Upper lobe of left lung (tissue), 6 donors: Measurements from ENCODE around the gene CHST14. TPM values are rescaled to one million over a fixed set of nuclear protein-coding genes. Genes with fewer than 3 reads are reported as not detected.

Experiments used
- ATAC-seq, 2 donors: fragments of 200-7000 bp; cut with Tn5 transposase; one replicate each; pipeline ENCODE4 v1.9.1; 2022; ENCODE audit warnings: mild to moderate bottlenecking in 2 of 2, moderate library complexity in 2 of 2; ENCODE audit not compliant: low FRiP score in 2 of 2
- DNase-seq, 2 donors: peaks; one replicate each; pipeline ENCODE4 v3.0.0-alpha.2; 2019 to 2020
- H3K27ac ChIP-seq, 4 donors: fragments of 200-600 bp; sonication (generic); one replicate each; pipeline ENCODE4 v1.5.1; 2016 to 2019
- H3K27me3 ChIP-seq, 4 donors: fragments of 200-600 bp; sonication (generic); one replicate each; pipeline ENCODE4 v1.5.1; 2017 to 2019
- H3K36me3 ChIP-seq, 4 donors: fragments of 200-600 bp; sonication (generic); one replicate each; pipeline ENCODE4 v1.5.1; 2016 to 2019
- H3K4me1 ChIP-seq, 4 donors: fragments of 200-600 bp; sonication (generic); one replicate each; pipeline ENCODE4 v1.5.1; 2018 to 2019
- H3K4me3 ChIP-seq, 4 donors: fragments of 200-600 bp; sonication (generic); one replicate each; pipeline ENCODE4 v1.5.1; 2017 to 2019; ENCODE audit warnings: mild to moderate bottlenecking in 2 of 4, moderate library complexity in 1 of 4
- H3K9me3 ChIP-seq, 4 donors: fragments of 200-600 bp; sonication (generic); one replicate each; pipeline ENCODE4 v1.5.1; 2018 to 2019
- CTCF ChIP-seq, 6 experiments: fragments of 450-650 bp in 4 of 6; fragments of 200-600 bp in 2 of 6; sonication (generic) in 2 of 6; IDR thresholded peaks; one replicate each; pipeline ENCODE4 v1.5.1; 2016 to 2019; ENCODE audit warnings: antibody characterized with exemption in 6 of 6
- EP300 ChIP-seq, 4 donors: sonication (generic); formaldehyde crosslinking; IDR thresholded peaks; one replicate each; pipeline ENCODE4 v1.5.1; 2017; ENCODE audit warnings: antibody characterized with exemption in 4 of 4, control low read depth in 2 of 4
- POLR2A ChIP-seq, 4 donors: fragments of 450-650 bp; IDR thresholded peaks; one replicate each; pipeline ENCODE4 v1.5.1; 2016 to 2017; ENCODE audit warnings: antibody characterized with exemption in 4 of 4, mild to moderate bottlenecking in 2 of 4
- POLR2AphosphoS5 ChIP-seq, 2 donors: sonication (generic); formaldehyde crosslinking; IDR thresholded peaks; one replicate each; pipeline ENCODE4 v1.5.1; 2017; ENCODE audit warnings: antibody characterized with exemption in 2 of 2
- WGBS, 2 donors: methylation state at CpG; one replicate each; pipeline ENCODE4 v1.1.5; 2017 to 2018; 5-methylcytosine and 5-hydroxymethylcytosine counted together
- total RNA-seq, 6 donors: library from RNA; depleted of rRNA in 4 of 6; stranded (reverse); fragments of >200 nt in 4 of 6; gene quantifications; one replicate each; pipeline versions ENCODE4 v1.1.0 to v1.2.1, GENCODE V29; 2016 to 2021
- donor health status: DM: no; HTN: no; CAD: no; lungs with moderate emphysema.
- donor health status: DM: no; HTN: yes; CAD: no; lungs with severe emphysema.

CHST14 gene
- total RNA-seq, 6 donors from 2014 or later = 3.1 to 20.6 (median 14.6) TPM

DNA sequence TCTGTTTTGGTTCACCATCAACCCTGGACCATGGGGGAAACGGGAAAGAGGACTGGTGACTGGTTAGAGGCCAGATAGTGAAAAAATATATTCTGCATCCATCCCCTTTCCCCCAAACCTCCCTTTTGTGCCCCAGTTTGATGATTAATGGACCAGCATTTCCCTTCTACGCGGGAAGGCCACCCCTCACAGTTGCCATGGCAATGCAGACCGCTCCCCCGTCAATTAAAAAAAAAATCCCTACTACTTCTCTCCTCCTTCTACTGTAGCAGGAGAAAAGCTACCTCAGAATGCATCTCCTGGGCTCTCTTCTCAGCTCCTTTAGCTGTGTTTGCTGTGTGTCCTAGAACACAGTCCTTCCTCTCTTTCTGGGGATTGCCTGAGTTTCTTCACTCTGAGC lies 26.0 kb upstream of the CHST14 start:
- no peak for ATAC-seq
- WGBS, 2 donors = 82 to 89% methylated on average over 5 of the region's 5 CpGs

DNA sequence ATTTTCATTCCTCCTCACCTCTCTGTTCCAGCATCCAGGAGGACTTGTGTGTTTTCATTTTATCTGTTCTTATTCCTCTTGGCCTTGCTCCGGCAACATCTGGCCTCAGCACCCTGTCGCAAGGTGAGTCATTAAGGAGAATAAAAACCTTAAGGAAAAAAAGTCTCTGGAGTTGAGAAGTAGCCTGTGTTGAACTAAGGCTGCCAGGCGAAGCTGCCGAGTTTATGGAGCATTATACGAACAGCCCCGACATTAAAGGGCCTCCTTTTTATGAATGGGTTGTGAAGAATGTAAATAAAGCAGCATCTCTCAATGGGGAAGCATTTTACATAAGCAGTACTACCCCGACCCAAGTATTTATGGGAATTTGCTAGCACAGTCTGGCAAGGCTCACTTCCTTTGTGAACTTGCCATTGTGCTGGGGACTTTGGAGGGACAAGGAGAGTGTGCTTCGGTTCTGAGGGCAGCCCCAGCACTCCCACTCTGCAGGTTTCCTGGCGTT lies 25.3 kb upstream of the CHST14 start:
- DNase-seq = no peak
- no peak for TF ChIP-seq EP300 (IDR thresholded peaks at IDR 0.05)
- WGBS, 2 donors = 45% methylated on average over 7 to 9 of the region's 9 CpGs
- ATAC-seq = no peak
- Histone ChIP-seq H3K27ac (peak overlapping the region in 1 of 4 donors; percentile 12), H3K4me1 (peaks cover 29 to 48% (median 30%) of the 10 kb centered on the region in 4 donors), H3K27me3 (no peaks in the 10 kb centered on the region), H3K4me3 (no peak overlapping the region), H3K9me3 (no peaks in the 10 kb centered on the region), H3K36me3 (no peaks in the 10 kb centered on the region)

More for the DNA sequence above, 26.0 kb upstream of the CHST14 start:
- Histone ChIP-seq H3K4me3 (no peak overlapping the region), H3K9me3 (no peaks in the 10 kb centered on the region), H3K27me3 (no peaks in the 10 kb centered on the region), H3K4me1 (peaks cover 35 to 53% (median 37%) of the 10 kb centered on the region in 4 donors), H3K27ac (no peak overlapping the region), H3K36me3 (no peaks in the 10 kb centered on the region)
- DNase-seq = no peak
- TF ChIP-seq CTCF (IDR thresholded peaks at IDR 0.05) (no peak), EP300 (IDR thresholded peaks at IDR 0.05) (no peak), POLR2AphosphoS5 (IDR thresholded peaks at IDR 0.05) (no peak), POLR2A (IDR thresholded peaks at IDR 0.05) (no peak)

DNA sequence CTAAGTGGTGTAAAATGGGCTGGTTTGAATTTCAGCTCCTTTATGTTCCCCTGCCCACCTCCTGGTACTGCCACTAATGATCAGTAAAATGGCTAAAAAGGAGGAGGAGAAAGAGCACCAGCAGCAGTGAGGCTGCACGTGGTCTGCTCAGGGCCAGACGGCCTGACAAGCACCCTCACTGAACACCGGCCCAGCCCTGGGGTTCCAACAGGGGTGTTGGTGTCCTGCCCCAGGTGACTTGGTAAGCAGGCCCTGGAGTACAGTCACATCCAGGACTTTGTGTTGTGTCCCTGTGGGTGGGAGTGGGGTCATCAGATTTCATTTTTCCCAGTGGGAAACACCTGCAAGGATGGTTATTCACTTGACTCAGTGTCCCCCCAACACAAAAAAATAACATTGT lies 24.6 kb upstream of the CHST14 start:
- TF ChIP-seq POLR2AphosphoS5 (IDR thresholded peaks at IDR 0.05) (no peak), POLR2A (IDR thresholded peaks at IDR 0.05) (no peak), EP300 (IDR thresholded peaks at IDR 0.05) (no peak), CTCF (IDR thresholded peaks at IDR 0.05) (no peak)
- H3K27ac ChIP-seq = no peak overlapping the region

GRCh38 chr15:40448354-40448753 lies 22.4 kb upstream of the CHST14 start:
- WGBS, 2 donors = 96 to 97% methylated on average over 4 of the region's 4 CpGs
- no peaks in the 10 kb centered on the region for H3K36me3 ChIP-seq
- no peaks in the 10 kb centered on the region for H3K9me3 ChIP-seq
- peaks cover 25 to 53% (median 31%) of the 10 kb centered on the region in 4 donors for H3K4me1 ChIP-seq
- no peaks in the 10 kb centered on the region for H3K27me3 ChIP-seq
- no peak for DNase-seq
- TF ChIP-seq CTCF (IDR thresholded peaks at IDR 0.05) (no peak), EP300 (IDR thresholded peaks at IDR 0.05) (no peak), POLR2AphosphoS5 (IDR thresholded peaks at IDR 0.05) (no peak), POLR2A (IDR thresholded peaks at IDR 0.05) (no peak)
- no peak overlapping the region for H3K27ac ChIP-seq
- ATAC-seq = no peak
- no peak overlapping the region for H3K4me3 ChIP-seq

More for the DNA sequence above, 24.6 kb upstream of the CHST14 start:
- DNase-seq (no peak), ATAC-seq (no peak)
- WGBS, 2 donors = 73 to 86% methylated on average over 3 of the region's 3 CpGs
- H3K36me3 ChIP-seq = no peaks in the 10 kb centered on the region
- H3K27me3 ChIP-seq = no peaks in the 10 kb centered on the region
- peaks cover 29 to 51% (median 30%) of the 10 kb centered on the region in 4 donors for H3K4me1 ChIP-seq
- H3K4me3 ChIP-seq = no peak overlapping the region
- H3K9me3 ChIP-seq = no peaks in the 10 kb centered on the region

DNA sequence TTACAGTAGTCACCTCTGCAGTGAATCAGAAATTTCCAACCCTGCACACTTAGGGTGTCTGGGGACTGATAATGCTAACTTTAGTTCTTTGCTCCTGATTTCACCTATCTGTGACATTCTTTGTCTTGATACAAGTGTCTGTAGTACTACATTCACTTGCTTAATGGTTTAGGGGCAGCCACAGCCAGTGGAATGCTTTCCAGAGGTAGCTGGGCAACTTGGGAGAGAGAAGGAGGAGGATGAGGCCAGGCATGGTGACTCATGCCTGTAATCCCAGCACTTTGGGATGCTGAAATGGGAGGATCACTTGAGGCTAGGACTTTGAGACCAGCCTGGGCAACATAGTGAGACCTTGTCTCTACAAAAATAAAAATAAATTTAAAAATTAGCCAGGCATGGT lies 21.5 kb upstream of the CHST14 start:
- Histone ChIP-seq H3K4me3 (no peak overlapping the region), H3K4me1 (peaks cover 27 to 53% (median 37%) of the 10 kb centered on the region in 4 donors), H3K27me3 (no peaks in the 10 kb centered on the region), H3K9me3 (no peaks in the 10 kb centered on the region), H3K36me3 (no peaks in the 10 kb centered on the region), H3K27ac (no peak overlapping the region)
- no peak for ATAC-seq
- no peak for DNase-seq
- TF ChIP-seq CTCF (IDR thresholded peaks at IDR 0.05) = no peak
- no peak for TF ChIP-seq POLR2AphosphoS5 (IDR thresholded peaks at IDR 0.05)
- no peak for TF ChIP-seq POLR2A (IDR thresholded peaks at IDR 0.05)
- TF ChIP-seq EP300 (IDR thresholded peaks at IDR 0.05) = no peak
